SU-DHL-6 (cell line): ENCODE results near the gene FOXO6.

Experiments used
- H2AFZ ChIP-seq: fragments of 200-600 bp; sonication (generic); 2 replicates; pipeline ENCODE4 v1.6.1; 2014; ENCODE audit warnings: low read depth, mild to moderate bottlenecking, moderate library complexity, mixed read lengths, antibody characterized with exemption, low read length; ENCODE audit not compliant: severe bottlenecking
- H3F3A ChIP-seq: fragments of 200-600 bp; shearing (Covaris generic); 2 replicates; pipeline ENCODE4 v1.6.0; 2016; ENCODE audit warnings: antibody characterized with exemption, mild to moderate bottlenecking; ENCODE audit not compliant: insufficient read depth
- H3K27ac ChIP-seq: fragments of 200-600 bp; sonication (generic); 2 replicates; pipeline ENCODE4 v1.5.1; 2016; ENCODE audit warnings: low read depth, mild to moderate bottlenecking, low read length, moderate library complexity, mixed read lengths
- H3K27me3 ChIP-seq: fragments of 200-600 bp; sonication (generic), shearing (Covaris generic); 2 replicates; pipeline ENCODE4 v1.6.0; 2014; ENCODE audit warnings: mild to moderate bottlenecking, low read length
- H3K36me3 ChIP-seq: fragments of 200-600 bp; sonication (generic); 2 replicates; pipeline ENCODE4 v1.6.1; 2014; ENCODE audit warnings: mild to moderate bottlenecking, low read length, mixed read lengths
- H3K4me2 ChIP-seq: fragments of 300-600, 200-600 bp; shearing (Covaris generic), sonication (generic); 2 replicates; pipeline ENCODE4 v1.6.0; 2014; ENCODE audit warnings: low read length, low read depth, mild to moderate bottlenecking; ENCODE audit not compliant: poor library complexity, severe bottlenecking
- H3K4me3 ChIP-seq: fragments of 200-600 bp; sonication (generic); 2 replicates; pipeline ENCODE4 v1.5.1; 2014; ENCODE audit warnings: antibody characterized with exemption, low read length, mild to moderate bottlenecking, mixed read lengths; ENCODE audit not compliant: insufficient read depth, poor library complexity, severe bottlenecking
- H3K79me2 ChIP-seq: fragments of 200-600 bp; sonication (generic); 2 replicates; pipeline ENCODE4 v1.6.1; 2014; ENCODE audit warnings: mild to moderate bottlenecking, low read length, moderate library complexity; ENCODE audit not compliant: insufficient read depth
- H3K9ac ChIP-seq: fragments of 200-600 bp; sonication (generic); 2 replicates; pipeline ENCODE4 v1.7.0; 2014; ENCODE audit warnings: mild to moderate bottlenecking, low read length
- H3K9me2 ChIP-seq: fragments of 200-600 bp; sonication (generic); replicated peaks from 2 replicates; pipeline ENCODE4 v1.6.1; 2014; ENCODE audit warnings: low read length; ENCODE audit not compliant: insufficient read depth
- H3K9me3 ChIP-seq: fragments of 200-600 bp; sonication (generic); 2 replicates; pipeline ENCODE4 v1.6.1; 2014; ENCODE audit warnings: low read length, mixed read lengths; ENCODE audit not compliant: insufficient read depth
- H4K20me1 ChIP-seq: fragments of 200-600 bp; sonication (generic); 2 replicates; pipeline ENCODE4 v1.6.1; 2014; ENCODE audit warnings: low read depth, mild to moderate bottlenecking, antibody characterized with exemption, low read length, moderate library complexity, mixed read lengths
- CTCF ChIP-seq: fragments of 200-600 bp; sonication (generic); IDR thresholded peaks from one replicate; pipeline ENCODE4 v1.5.1; 2017; ENCODE audit warnings: antibody characterized with exemption, mild to moderate bottlenecking, low read length, moderate library complexity; ENCODE audit not compliant: insufficient read depth, poor library complexity, severe bottlenecking
- EZH2phosphoT487 ChIP-seq: fragments of 200-600 bp; sonication (generic), shearing (Covaris generic); conservative IDR thresholded peaks from 2 replicates; pipeline ENCODE4 v1.6.1; 2018; ENCODE audit warnings: mild to moderate bottlenecking, antibody characterized with exemption, low read length, moderate library complexity, mixed read lengths

The FOXO6 gene

GRCh38 chr1:41370756-41371420, 9.7 kb downstream of the FOXO6 start:
- Histone ChIP-seq H3K9ac (no peak overlapping the region), H3K27ac (no peak overlapping the region), H3K9me3 (no peaks in the 10 kb centered on the region), H3K9me2 (no peaks in the 10 kb centered on the region), H3K4me3 (no peak overlapping the region), H3K36me3 (no peaks in the 10 kb centered on the region), H2AFZ (no peak overlapping the region), H4K20me1 (no peaks in the 10 kb centered on the region), H3F3A (no peaks in the 10 kb centered on the region), H3K79me2 (no peaks in the 10 kb centered on the region), H3K4me2 (no peak overlapping the region), H3K27me3 (no peaks in the 10 kb centered on the region)
- TF ChIP-seq CTCF (no peak), EZH2phosphoT487 (no peak)

GRCh38 chr1:41371630-41372599, 10.7 kb downstream of the FOXO6 start:
- Histone ChIP-seq H2AFZ (no peak overlapping the region), H3K36me3 (no peaks in the 10 kb centered on the region), H3K9me2 (no peaks in the 10 kb centered on the region), H3K9me3 (no peaks in the 10 kb centered on the region), H3K27me3 (no peaks in the 10 kb centered on the region), H3K4me2 (no peak overlapping the region), H3F3A (no peaks in the 10 kb centered on the region), H3K9ac (no peak overlapping the region), H3K79me2 (no peaks in the 10 kb centered on the region), H3K4me3 (no peak overlapping the region), H3K27ac (no peak overlapping the region), H4K20me1 (no peaks in the 10 kb centered on the region)
- no peak for TF ChIP-seq EZH2phosphoT487
- TF ChIP-seq CTCF = no peak

GRCh38 chr1:41372600-41372993, 11.4 kb downstream of the FOXO6 start:
- Histone ChIP-seq H3K36me3 (no peaks in the 10 kb centered on the region), H3K79me2 (no peaks in the 10 kb centered on the region), H3K4me2 (no peak overlapping the region), H3K9me3 (no peaks in the 10 kb centered on the region), H2AFZ (no peak overlapping the region), H4K20me1 (no peaks in the 10 kb centered on the region), H3K27ac (no peak overlapping the region), H3F3A (no peaks in the 10 kb centered on the region), H3K4me3 (no peak overlapping the region), H3K27me3 (no peaks in the 10 kb centered on the region), H3K9me2 (no peaks in the 10 kb centered on the region), H3K9ac (no peak overlapping the region)
- TF ChIP-seq CTCF = no peak
- no peak for TF ChIP-seq EZH2phosphoT487
